HCT116 (cell line): ENCODE results near the gene NOS3.

Experiments used
- CEBPB ChIP-seq: IDR thresholded peaks from 2 replicates; pipeline ENCODE4 v1.6.1; 2012; ENCODE audit warnings: low read depth
- CTCF ChIP-seq, 3 experiments: fragments of 200-600 bp in 1 of 3; sonication (generic) in 1 of 3; IDR thresholded peaks in 2 of 3; conservative IDR thresholded peaks in 1 of 3; 2 replicates each; pipeline ENCODE4 v1.5.1; 2012 to 2017; ENCODE audit warnings: low read depth in 2 of 3, low read length in 2 of 3, antibody characterized with exemption in 1 of 3, borderline replicate concordance in 1 of 3, control low read depth in 1 of 3, mild to moderate bottlenecking in 1 of 3, mixed read lengths in 1 of 3, mixed run types in 1 of 3, moderate library complexity in 1 of 3; ENCODE audit not compliant: insufficient read depth in 1 of 3
- EZH2phosphoT487 ChIP-seq: fragments of 200-600 bp; IDR thresholded peaks from 2 replicates; pipeline ENCODE4 v1.6.1; 2018; ENCODE audit warnings: antibody characterized with exemption, borderline replicate concordance
- JUND ChIP-seq: IDR thresholded peaks from 2 replicates; pipeline ENCODE4 v1.6.1; 2012
- MAX ChIP-seq: IDR thresholded peaks from 2 replicates; pipeline ENCODE4 v1.6.1; 2012
- POLR2A ChIP-seq: IDR thresholded peaks from 2 replicates; pipeline ENCODE4 v1.7.0; 2011; ENCODE audit warnings: borderline replicate concordance; ENCODE audit not compliant: insufficient read depth, insufficient read length; ENCODE audit errors: extremely low read depth
- POLR2AphosphoS5 ChIP-seq: IDR thresholded peaks from 2 replicates; pipeline ENCODE4 v1.6.1; 2011; ENCODE audit warnings: mild to moderate bottlenecking, low read depth, low read length, moderate library complexity
- RAD21 ChIP-seq: IDR thresholded peaks from 2 replicates; pipeline ENCODE4 v1.6.1; 2012; ENCODE audit warnings: low read depth, mild to moderate bottlenecking
- REST ChIP-seq: IDR thresholded peaks from 2 replicates; pipeline ENCODE4 v1.6.1; 2012; ENCODE audit warnings: low read depth
- YY1 ChIP-seq: IDR thresholded peaks from 2 replicates; pipeline ENCODE4 v1.6.1; 2011; ENCODE audit warnings: low read length, low read depth, moderate library complexity, mild to moderate bottlenecking; ENCODE audit not compliant: insufficient replicate concordance; ENCODE audit errors: extremely low read depth
- ZBTB33 ChIP-seq: IDR thresholded peaks from 2 replicates; pipeline ENCODE4 v1.6.1; 2011; ENCODE audit warnings: mild to moderate bottlenecking, low read length, moderate library complexity; ENCODE audit not compliant: insufficient replicate concordance; ENCODE audit errors: extremely low read depth
- ZNF274 ChIP-seq: fragments of 200-500 bp; sonication (Bioruptor generic); IDR thresholded peaks from 2 replicates; pipeline ENCODE4 v1.6.1; 2014; ENCODE audit warnings: mild to moderate bottlenecking, low read depth, low read length, inconsistent platforms

- TF ChIP-seq CTCF (IDR thresholded peaks at IDR 0.05 in 2 of 3, conservative IDR thresholded peaks at IDR 0.05 in 1 of 3; ENCODE audit: borderline replicate concordance in 1 of 3, insufficient read depth in 1 of 3, low read depth in 2 of 3, low read length in 2 of 3) (peak in 2 of 3 experiments; percentile 70 to 76; a peak in 4 of 6 replicates), EZH2phosphoT487 (no peak), RAD21 (no peak), CEBPB (no peak), REST (no peak), POLR2AphosphoS5 (no peak), POLR2A (no peak), ZBTB33 (no peak), YY1 (no peak), ZNF274 (no peak), JUND (no peak), MAX (no peak)
Measured at GRCh38 chr7:151012911-151013347, 22.1 kb downstream of the NOS3 start.
